ENCODE measurements around the gene HEATR3.

The HEATR3 gene

GRCh38 chr16:50065624-50066481 lies at the start of gene HEATR3:
TSS of gene HEATR3 (plus strand) at chr16:50065970. CDS start at chr16:50066132, 162 bp downstream.
- DNase-seq (ENCODE audit: low spot score), result peak; percentile 89

GRCh38 chr16:50017553-50017952 lies 48.2 kb upstream of the HEATR3 start:
- DNase-seq (ENCODE audit: low spot score), result no peak

- no peak for DNase-seq (ENCODE audit: low spot score)
These were observed 44.2 kb upstream of the HEATR3 start for GRCh38 chr16:50021544-50021943.

- DNase-seq (ENCODE audit: low spot score), result peak; percentile 47
These were observed 42.1 kb upstream of the HEATR3 start for GRCh38 chr16:50023641-50024040.

- no peak for DNase-seq (ENCODE audit: low spot score)
These were observed 41.6 kb upstream of the HEATR3 start for GRCh38 chr16:50024207-50024606.

- DNase-seq (ENCODE audit: low spot score), result peak; percentile 98
These were observed 40.9 kb upstream of the HEATR3 start, which contains the start of gene CNEP1R1 for GRCh38 chr16:50024684-50025536. TSS of gene CNEP1R1 (plus strand) at chr16:50025225. CDS start at chr16:50025316, 91 bp downstream.

- DNase-seq (ENCODE audit: low spot score), result no peak
These were observed 40.2 kb upstream of the HEATR3 start for GRCh38 chr16:50025537-50025931.

- DNase-seq (ENCODE audit: low spot score), result no peak
These were observed 37.9 kb upstream of the HEATR3 start for GRCh38 chr16:50027829-50028228.

- no peak for DNase-seq (ENCODE audit: low spot score)
These were observed 30.2 kb upstream of the HEATR3 start for GRCh38 chr16:50035468-50035992.

GRCh38 chr16:50036426-50036825 lies 29.3 kb upstream of the HEATR3 start:
- DNase-seq (ENCODE audit: low spot score), result no peak

GRCh38 chr16:50037662-50038220 lies 28.0 kb upstream of the HEATR3 start:
- DNase-seq (ENCODE audit: low spot score), result no peak

GRCh38 chr16:50038286-50038685 lies 27.5 kb upstream of the HEATR3 start:
- DNase-seq (ENCODE audit: low spot score), result no peak

GRCh38 chr16:50038756-50039529 lies 26.8 kb upstream of the HEATR3 start:
- peak; percentile 86 for DNase-seq (ENCODE audit: low spot score)

- DNase-seq (ENCODE audit: low spot score), result no peak
These were observed 25.8 kb upstream of the HEATR3 start for GRCh38 chr16:50040018-50040417.

GRCh38 chr16:50040710-50041109 lies 25.1 kb upstream of the HEATR3 start:
- DNase-seq (ENCODE audit: low spot score), result no peak

GRCh38 chr16:50043358-50043757 lies 22.4 kb upstream of the HEATR3 start:
- DNase-seq (ENCODE audit: low spot score), result no peak

GRCh38 chr16:50045412-50045811 lies 20.4 kb upstream of the HEATR3 start:
- no peak for DNase-seq (ENCODE audit: low spot score)

- DNase-seq (ENCODE audit: low spot score), result no peak
These were observed 18.9 kb upstream of the HEATR3 start for GRCh38 chr16:50046853-50047252.

GRCh38 chr16:50047864-50048263 lies 17.9 kb upstream of the HEATR3 start:
- no peak for DNase-seq (ENCODE audit: low spot score)

- DNase-seq (ENCODE audit: low spot score), result no peak
These were observed 15.0 kb upstream of the HEATR3 start for GRCh38 chr16:50050802-50051201.

- DNase-seq (ENCODE audit: low spot score), result no peak
These were observed 9.5 kb upstream of the HEATR3 start for GRCh38 chr16:50056226-50056625.

Measured in pons (tissue), 1 donor.